GM21529 (cell line): ENCODE data around the gene ASB18.
"Not testable (repeated sequence)": the region's sequence is repeated elsewhere in the genome, so short reads cannot be mapped to it uniquely, and the experiment has no call there.

Source experiments
- ATAC-seq: cut with Tn5 transposase; IDR thresholded peaks from one replicate; pipeline ENCODE4 v1.9.1; 2021; ENCODE audit not compliant: unreplicated experiment

Gene ASB18

DNA sequence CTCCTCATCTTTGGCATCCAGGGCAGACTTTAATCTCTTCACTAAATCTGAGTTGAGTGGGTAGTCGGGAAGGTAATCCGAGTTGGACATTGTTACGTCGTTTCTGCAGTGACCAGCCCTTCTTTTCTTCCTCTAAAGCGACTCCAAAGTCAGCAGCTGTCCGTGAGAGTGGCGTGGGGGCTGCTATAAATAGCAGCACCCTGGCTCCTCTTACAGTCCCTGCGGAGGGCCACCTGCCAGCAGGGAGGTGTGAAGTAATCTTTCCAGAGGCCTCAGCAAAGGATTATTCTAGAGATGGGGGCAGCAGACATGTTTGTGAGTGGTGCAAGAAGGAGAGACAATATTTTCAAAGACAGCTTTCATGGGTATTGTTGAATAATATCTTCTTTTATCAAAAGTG is at the start of gene ASB18:
TSS of gene ASB18 (minus strand) at position 151 of the 400 bp plus-strand sequence. CDS start at position 90, 61 bp downstream.
- ATAC-seq = no peak

DNA sequence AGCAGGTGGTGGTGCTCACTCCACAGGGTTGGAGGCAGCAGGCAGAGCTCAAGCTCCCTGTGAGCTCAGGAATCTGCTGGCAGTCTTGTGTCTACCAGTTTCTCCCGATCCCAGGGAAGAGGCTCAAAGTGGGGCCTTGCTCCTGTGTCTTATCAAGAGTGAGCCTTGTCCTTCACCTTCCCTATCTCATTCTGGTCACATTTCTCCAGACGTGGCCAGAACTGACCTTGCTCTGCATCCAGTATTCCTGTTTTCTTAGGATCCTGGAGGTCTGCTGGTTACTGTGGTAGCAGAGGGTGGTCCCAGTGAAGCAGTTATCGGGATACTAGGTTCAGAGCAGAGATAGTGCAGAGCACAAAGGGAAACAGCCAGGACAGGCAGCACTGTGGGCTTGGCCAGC is 47.1 kb upstream of the ASB18 start:
- ATAC-seq = no peak

DNA sequence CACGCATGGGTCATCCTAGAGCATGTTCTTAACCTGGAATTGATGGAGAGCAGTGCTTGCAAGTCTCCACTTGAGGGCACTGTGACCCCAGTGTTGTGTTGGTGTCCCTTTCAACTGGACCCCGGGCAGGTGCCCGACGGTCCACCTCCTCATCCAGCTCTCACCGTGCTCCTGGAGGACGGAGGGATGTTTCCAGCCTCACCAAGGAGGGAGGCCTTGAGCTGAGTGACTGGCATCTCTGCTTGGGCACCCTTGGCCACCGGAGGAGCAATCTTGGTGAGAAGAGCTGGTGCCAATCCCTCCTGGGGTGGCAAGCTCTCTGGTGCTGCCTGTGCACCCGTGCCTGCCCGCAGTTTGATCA is 45.4 kb upstream of the ASB18 start:
- ATAC-seq = no peak

- no peak for ATAC-seq
Measured at GRCh38 chr2:236308855-236309668, 44.9 kb upstream of the ASB18 start.

DNA sequence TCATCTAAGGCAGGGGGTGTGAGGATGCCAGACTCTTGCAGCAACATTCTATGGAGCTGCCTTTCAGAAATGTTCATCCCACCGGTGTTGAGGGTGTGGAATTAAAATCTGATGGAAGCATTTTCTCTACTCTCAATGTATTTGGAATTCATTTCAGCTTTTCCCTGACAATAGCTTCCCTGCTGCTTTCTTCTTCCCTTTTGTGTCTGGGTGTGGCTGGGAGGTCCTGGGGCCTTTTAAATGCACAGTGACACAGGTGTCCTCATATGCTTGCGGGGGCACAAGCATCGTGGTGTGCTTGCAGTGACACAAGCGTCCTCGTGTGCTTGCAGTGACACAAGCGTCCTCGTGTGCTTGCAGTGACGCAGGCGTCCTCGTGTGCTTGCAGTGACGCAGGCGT is 43.4 kb upstream of the ASB18 start:
- no peak for ATAC-seq

GRCh38 chr2:236306825-236307540 is 42.8 kb upstream of the ASB18 start:
- ATAC-seq = no peak

DNA sequence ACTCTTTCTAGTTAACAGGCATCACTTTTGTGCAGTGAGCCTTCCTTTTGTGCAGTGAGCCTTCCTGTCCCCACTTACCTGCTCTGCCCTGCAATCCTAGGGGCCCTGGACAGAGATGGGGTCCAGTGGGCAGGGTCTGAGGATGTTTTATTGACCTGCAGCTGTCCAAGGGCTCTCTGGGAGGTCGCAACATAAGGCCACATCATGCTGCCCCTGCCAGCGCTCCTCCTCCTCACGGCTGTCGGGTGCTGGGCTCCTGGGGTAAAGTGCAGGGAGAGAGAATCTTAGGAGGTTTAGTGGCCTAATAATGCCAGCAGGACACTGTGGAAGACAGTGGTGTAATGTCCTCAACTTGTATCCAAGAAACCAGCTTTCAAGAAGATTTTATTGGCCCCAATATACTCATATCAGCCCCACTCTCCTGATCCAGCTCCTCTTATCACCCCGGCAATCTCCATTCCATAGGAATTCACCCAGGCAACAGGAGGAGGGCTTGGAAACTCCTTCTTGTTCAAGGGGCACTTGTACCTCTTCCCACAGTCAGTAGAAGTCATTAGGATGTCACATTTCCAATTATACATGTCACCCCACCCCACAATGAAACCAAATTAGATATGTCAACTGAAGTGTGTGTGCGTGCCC is 41.9 kb upstream of the ASB18 start:
- ATAC-seq = no peak

DNA sequence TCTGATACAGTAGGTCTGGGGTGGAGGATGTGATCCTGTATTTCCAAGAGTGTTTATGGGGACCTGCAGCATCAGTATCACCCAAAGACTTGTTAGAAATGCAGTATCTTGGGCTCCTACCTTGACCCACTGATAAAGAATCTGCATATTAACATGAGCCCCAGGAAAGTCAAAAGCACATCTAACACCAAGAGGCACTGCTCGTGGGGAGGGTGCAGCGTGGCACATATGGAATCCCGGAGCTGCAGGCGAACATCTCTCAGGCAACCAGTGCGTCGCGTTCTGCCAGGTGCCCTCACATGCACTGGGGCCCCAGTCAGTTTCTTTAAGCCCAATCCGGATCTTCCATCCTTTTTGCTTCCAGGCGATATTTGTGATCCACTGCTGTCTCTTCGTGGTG is 41.3 kb upstream of the ASB18 start:
- no peak for ATAC-seq

DNA sequence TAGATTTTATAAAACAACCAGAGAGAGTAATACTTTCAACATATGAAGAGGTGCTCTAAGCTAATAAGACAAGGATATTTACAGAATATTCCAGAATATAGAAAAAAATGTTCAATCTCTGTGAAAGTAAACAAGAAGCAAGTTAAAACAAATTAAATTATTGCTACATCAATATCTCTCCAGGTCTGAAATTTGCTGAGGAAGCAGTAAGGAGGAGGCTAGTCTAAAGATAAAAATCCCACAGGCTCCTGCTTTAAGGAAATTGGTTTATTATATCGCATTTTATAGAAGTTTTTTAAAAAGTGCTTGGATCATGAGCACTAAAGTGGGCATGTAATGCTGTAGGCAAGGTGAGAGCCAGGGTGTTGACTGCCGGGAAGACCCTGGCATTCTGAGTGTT is 39.7 kb upstream of the ASB18 start:
- no peak for ATAC-seq

- no peak for ATAC-seq
Measured at GRCh38 chr2:236302555-236302954, 38.3 kb upstream of the ASB18 start.

GRCh38 chr2:236298924-236299475 is 34.8 kb upstream of the ASB18 start:
- no peak for ATAC-seq

GRCh38 chr2:236295481-236295880 is 31.3 kb upstream of the ASB18 start:
- ATAC-seq = no peak

- ATAC-seq = no peak
Measured at GRCh38 chr2:236294647-236295046, 30.4 kb upstream of the ASB18 start.

GRCh38 chr2:236293241-236293810 is 29.1 kb upstream of the ASB18 start:
- no peak for ATAC-seq

DNA sequence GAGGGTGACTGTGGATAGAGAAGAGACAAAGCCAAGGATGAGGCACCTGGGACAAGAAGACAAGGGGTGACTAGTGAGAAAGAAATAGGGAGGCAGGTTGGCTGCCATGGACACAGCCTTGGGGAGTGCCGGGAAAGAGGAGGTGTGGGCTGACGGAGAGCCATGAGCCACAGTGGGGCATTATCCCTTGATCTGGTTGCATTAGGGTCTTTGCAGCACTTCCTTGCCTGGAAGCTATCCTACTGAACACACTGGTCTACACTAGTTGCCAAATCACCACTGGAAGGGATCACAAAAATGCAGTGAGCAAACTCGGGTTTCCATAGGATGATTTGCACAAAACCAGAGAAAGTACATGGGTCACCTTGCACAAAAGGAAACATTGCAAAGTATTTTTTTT is 27.7 kb upstream of the ASB18 start:
- no peak for ATAC-seq

DNA sequence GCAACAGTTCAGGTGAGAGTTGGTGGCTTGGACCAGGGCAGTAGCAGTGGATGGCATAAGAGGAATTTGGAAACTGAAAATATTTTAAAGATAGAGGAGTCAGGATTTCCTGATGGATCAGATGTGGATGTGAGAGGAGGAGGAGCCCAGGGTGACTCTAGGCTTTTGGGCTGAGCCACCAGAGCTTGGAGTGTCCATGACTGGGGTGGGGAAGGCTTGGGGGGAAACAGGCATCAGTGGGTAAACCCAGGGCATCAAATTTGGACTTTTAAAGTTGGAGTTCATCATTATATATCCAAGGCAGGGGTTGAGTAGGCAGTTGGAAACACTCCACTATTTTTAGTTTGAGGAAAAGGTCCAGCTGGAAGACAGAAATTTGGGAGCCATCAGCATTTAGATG is 27.3 kb upstream of the ASB18 start:
- no peak for ATAC-seq

GRCh38 chr2:236290742-236291425 is 26.7 kb upstream of the ASB18 start:
- ATAC-seq = no peak

DNA sequence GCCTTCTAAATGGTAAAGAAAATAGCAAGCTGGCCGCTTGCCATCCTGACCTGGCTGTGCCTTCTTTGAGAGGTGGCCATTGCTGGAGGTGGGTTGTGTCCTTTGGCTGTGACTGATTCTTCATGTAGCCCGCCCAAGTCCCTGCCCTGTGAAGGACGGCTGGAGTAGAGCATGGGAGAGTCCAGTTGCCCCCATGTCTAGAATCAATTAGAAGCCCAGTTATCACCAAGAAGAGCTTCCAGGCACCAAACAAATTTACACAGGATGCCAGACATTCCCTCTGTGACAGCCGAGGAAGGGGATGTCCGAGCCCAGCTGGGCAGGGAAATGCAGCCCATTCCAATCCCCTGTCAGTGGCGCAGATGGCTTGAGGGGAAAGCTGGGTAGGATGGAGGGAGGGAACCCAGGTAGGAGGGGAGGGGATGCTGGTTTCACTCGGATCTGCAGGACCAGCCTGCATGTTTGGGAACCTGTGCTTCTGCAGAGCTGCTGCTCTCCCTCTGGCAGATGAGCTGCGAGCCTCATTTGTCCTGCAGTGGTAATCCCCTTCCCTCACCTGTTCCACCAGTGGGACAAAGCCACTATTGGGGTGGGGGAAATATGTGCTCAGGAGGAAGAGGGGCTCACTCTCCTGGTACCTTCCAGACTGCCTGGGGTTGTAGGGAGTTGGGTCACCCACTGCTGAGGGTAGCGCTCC is 25.7 kb upstream of the ASB18 start:
- ATAC-seq = no peak

GRCh38 chr2:236288373-236288772 is 24.2 kb upstream of the ASB18 start:
- ATAC-seq = not testable (repeated sequence)

GRCh38 chr2:236287656-236288055 is 23.4 kb upstream of the ASB18 start:
- no peak for ATAC-seq
